HUDEP-2 (cell line): ENCODE data around the gene TIMM10B.
A peak's percentile ranks its signal among the peaks of the same experiment; 100 is the strongest.

ENCODE experiments used
- DNase-seq, 76 experiments: peaks; one replicate each; lab custom pipeline; 2025; ENCODE audit not compliant: unreplicated experiment in 76 of 76; lab: John Stamatoyannopoulos, UW

TIMM10B gene

GRCh38 chr11:6481012-6481923, at the start of gene TIMM10B, which contains the start of gene ARFIP2:
Gene TIMM10B, plus strand, starts transcription at chr11:6481501. Its CDS starts 16 bp downstream, at chr11:6481517.
Gene ARFIP2, minus strand, starts transcription at chr11:6481331. Its CDS starts 910 bp downstream, at chr11:6480421.
- peak; percentile 6 to 98 (median 94) for DNase-seq

GRCh38 chr11:6431861-6432260, 49.4 kb upstream of the TIMM10B start:
- no peak for DNase-seq

- no peak for DNase-seq
These were observed 47.2 kb upstream of the TIMM10B start for GRCh38 chr11:6433998-6434660.

GRCh38 chr11:6437423-6437822, 43.9 kb upstream of the TIMM10B start:
- DNase-seq = no peak

- DNase-seq = no peak
These were observed 43.3 kb upstream of the TIMM10B start for GRCh38 chr11:6437993-6438392.

GRCh38 chr11:6438979-6439571, 42.2 kb upstream of the TIMM10B start:
- peak in 64 of 76 experiments; percentile 7 to 75 (median 41) for DNase-seq

- DNase-seq = no peak
These were observed 40.4 kb upstream of the TIMM10B start, which contains the start of gene HPX for GRCh38 chr11:6440906-6441358. Gene HPX, minus strand, starts transcription at chr11:6440987. Its CDS starts 24 bp downstream, at chr11:6440963.

- DNase-seq = no peak
These were observed 38.9 kb upstream of the TIMM10B start for GRCh38 chr11:6442441-6442840.

- DNase-seq = peak in 19 of 76 experiments; percentile 1 to 39 (median 19)
These were observed 37.9 kb upstream of the TIMM10B start for GRCh38 chr11:6443269-6444003.

- no peak for DNase-seq
These were observed 32.7 kb upstream of the TIMM10B start for GRCh38 chr11:6448574-6448973.

GRCh38 chr11:6452219-6452618, 29.1 kb upstream of the TIMM10B start:
- no peak for DNase-seq

GRCh38 chr11:6453152-6453551, 28.1 kb upstream of the TIMM10B start:
- no peak for DNase-seq

- no peak for DNase-seq
These were observed 26.2 kb upstream of the TIMM10B start for GRCh38 chr11:6455070-6455469.

GRCh38 chr11:6456361-6457073, 24.8 kb upstream of the TIMM10B start:
- DNase-seq = no peak

GRCh38 chr11:6457581-6458320, 23.6 kb upstream of the TIMM10B start:
- DNase-seq = no peak

- no peak for DNase-seq
These were observed 22.8 kb upstream of the TIMM10B start for GRCh38 chr11:6458352-6459098.

GRCh38 chr11:6459099-6459450, 22.2 kb upstream of the TIMM10B start:
- DNase-seq = no peak

GRCh38 chr11:6468712-6469495, 12.4 kb upstream of the TIMM10B start:
- peak in 56 of 76 experiments; percentile 2 to 63 (median 31) for DNase-seq
